ENCODE measurements around the gene DDX31. TPM values are rescaled to one million over a fixed set of nuclear protein-coding genes. Genes with fewer than 3 reads are reported as not detected.

DDX31 gene
- total RNA-seq, 1 experiment from 2014 or later, result 21.9 TPM

- DNase-seq (ENCODE audit: low spot score), result no peak
- in situ Hi-C loops (cut with HindIII; ENCODE audit: low sequenced_read_pairs), result no loop called here
Measured at GRCh38 chr9:132679946-132680625, 10.3 kb upstream of the DDX31 start.

GRCh38 chr9:132677976-132678375 is 8.2 kb upstream of the DDX31 start:
- DNase-seq (ENCODE audit: low spot score), result peak; percentile 75
- in situ Hi-C loops (cut with HindIII; ENCODE audit: low sequenced_read_pairs), result no loop called here

- DNase-seq (ENCODE audit: low spot score), result no peak
- in situ Hi-C loops (cut with HindIII; ENCODE audit: low sequenced_read_pairs), result no loop called here
Measured at GRCh38 chr9:132674485-132674884, 4.7 kb upstream of the DDX31 start.

- DNase-seq (ENCODE audit: low spot score), result peak; percentile 44
Measured at GRCh38 chr9:132673355-132673754, 3.6 kb upstream of the DDX31 start.

GRCh38 chr9:132672413-132672690 is 2.6 kb upstream of the DDX31 start:
- in situ Hi-C loops (cut with HindIII; ENCODE audit: low sequenced_read_pairs), result no loop called here
- no peak for DNase-seq (ENCODE audit: low spot score)

More at GRCh38 chr9:132673355-132673754, 3.6 kb upstream of the DDX31 start:
- in situ Hi-C loops (cut with HindIII; ENCODE audit: low sequenced_read_pairs), result no loop called here

GRCh38 chr9:132671620-132672412 is 2.0 kb upstream of the DDX31 start:
- in situ Hi-C loops (cut with HindIII; ENCODE audit: low sequenced_read_pairs), result no loop called here
- DNase-seq (ENCODE audit: low spot score), result no peak

GRCh38 chr9:132670457-132671391 is 941 bp upstream of the DDX31 start, which contains the start of gene GTF3C4:
TSS of gene GTF3C4 (plus strand) at chr9:132670464. CDS start at chr9:132670599, 135 bp downstream.
- in situ Hi-C loops (cut with HindIII; ENCODE audit: low sequenced_read_pairs), result no loop called here
- no peak for DNase-seq (ENCODE audit: low spot score)

GRCh38 chr9:132669319-132669697 is 475 bp downstream of the DDX31 start:
- in situ Hi-C loops (cut with HindIII; ENCODE audit: low sequenced_read_pairs), result no loop called here
- DNase-seq (ENCODE audit: low spot score), result peak; percentile 78

- in situ Hi-C loops (cut with HindIII; ENCODE audit: low sequenced_read_pairs), result no loop called here
- DNase-seq (ENCODE audit: low spot score), result peak; percentile 64
Measured at GRCh38 chr9:132663851-132664250, 5.9 kb downstream of the DDX31 start.

- peak; percentile 72 for DNase-seq (ENCODE audit: low spot score)
- in situ Hi-C loops (cut with HindIII; ENCODE audit: low sequenced_read_pairs), result no loop called here
Measured at GRCh38 chr9:132663117-132663516, 6.7 kb downstream of the DDX31 start.

- peak; percentile 78 for DNase-seq (ENCODE audit: low spot score)
- in situ Hi-C loops (cut with HindIII; ENCODE audit: low sequenced_read_pairs), result no loop called here
Measured at GRCh38 chr9:132662152-132662945, 7.4 kb downstream of the DDX31 start.

- no peak for DNase-seq (ENCODE audit: low spot score)
- in situ Hi-C loops (cut with HindIII; ENCODE audit: low sequenced_read_pairs), result no loop called here
Measured at GRCh38 chr9:132656299-132656698, 13.5 kb downstream of the DDX31 start.

- DNase-seq (ENCODE audit: low spot score), result peak; percentile 72
- in situ Hi-C loops (cut with HindIII; ENCODE audit: low sequenced_read_pairs), result no loop called here
Measured at GRCh38 chr9:132651259-132651658, 18.5 kb downstream of the DDX31 start.

- DNase-seq (ENCODE audit: low spot score), result no peak
- in situ Hi-C loops (cut with HindIII; ENCODE audit: low sequenced_read_pairs), result no loop called here
Measured at GRCh38 chr9:132648685-132649084, 21.1 kb downstream of the DDX31 start.

GRCh38 chr9:132648283-132648682 is 21.5 kb downstream of the DDX31 start:
- DNase-seq (ENCODE audit: low spot score), result no peak
- in situ Hi-C loops (cut with HindIII; ENCODE audit: low sequenced_read_pairs), result no loop called here

GRCh38 chr9:132647806-132648205 is 22.0 kb downstream of the DDX31 start:
- in situ Hi-C loops (cut with HindIII; ENCODE audit: low sequenced_read_pairs), result no loop called here
- no peak for DNase-seq (ENCODE audit: low spot score)

GRCh38 chr9:132647355-132647754 is 22.4 kb downstream of the DDX31 start:
- DNase-seq (ENCODE audit: low spot score), result no peak
- in situ Hi-C loops (cut with HindIII; ENCODE audit: low sequenced_read_pairs), result no loop called here

- in situ Hi-C loops (cut with HindIII; ENCODE audit: low sequenced_read_pairs), result no loop called here
- DNase-seq (ENCODE audit: low spot score), result no peak
Measured at GRCh38 chr9:132646726-132647125, 23.1 kb downstream of the DDX31 start.

- in situ Hi-C loops (cut with HindIII; ENCODE audit: low sequenced_read_pairs), result no loop called here
- no peak for DNase-seq (ENCODE audit: low spot score)
Measured at GRCh38 chr9:132645711-132646110, 24.1 kb downstream of the DDX31 start.
